Panc1 (cell line): ENCODE measurements around the gene FBXL2.

Source experiments
- CTCF ChIP-seq: fragments of 450-650 bp; IDR thresholded peaks from 2 replicates; pipeline ENCODE4 v1.5.1; 2017; ENCODE audit warnings: mild to moderate bottlenecking
- POLR2AphosphoS5 ChIP-seq: IDR thresholded peaks from 2 replicates; pipeline ENCODE4 v1.6.1; 2012; ENCODE audit warnings: mild to moderate bottlenecking, low read depth, low read length, moderate library complexity
- REST ChIP-seq, 2 experiments: IDR thresholded peaks; 2 replicates each; pipeline ENCODE4 v1.6.1; 2011 to 2012; ENCODE audit warnings: low read depth in 2 of 2, control low read depth in 1 of 2, low read length in 1 of 2, mild to moderate bottlenecking in 1 of 2, moderate library complexity in 1 of 2; ENCODE audit not compliant: insufficient read depth in 1 of 2

- TF ChIP-seq POLR2AphosphoS5 (no peak), CTCF (no peak), REST (IDR thresholded peaks at IDR 0.05; ENCODE audit: insufficient read depth in 1 of 2, low read depth in 2 of 2, low read length in 1 of 2) (no peak)
These were observed 86.8 kb downstream of the FBXL2 start for GRCh38 chr3:33364060-33364459.
